Progenitor cell of endocrine pancreas (in vitro differentiated cells): ENCODE results near the gene ARID1B. TPM values are rescaled to one million over a fixed set of nuclear protein-coding genes. Genes with fewer than 3 reads are reported as not detected.

Source experiments
- DNase-seq: peaks from one replicate; pipeline ENCODE4 v3.0.0; 2021; ENCODE audit warnings: low spot score; ENCODE audit not compliant: unreplicated experiment
- H3K27ac Mint-ChIP-seq: 2 replicates; pipeline ENCODE4 v1.8.0; 2021; ENCODE audit warnings: mild to moderate bottlenecking, moderate library complexity, mixed read lengths
- H3K27me3 Mint-ChIP-seq: 2 replicates; pipeline ENCODE4 v1.8.0; 2021; ENCODE audit warnings: mixed read lengths
- H3K36me3 Mint-ChIP-seq: 2 replicates; pipeline ENCODE4 v1.8.0; 2022; ENCODE audit warnings: mixed read lengths; ENCODE audit not compliant: insufficient read depth
- H3K4me1 Mint-ChIP-seq: 2 replicates; pipeline ENCODE4 v1.8.0; 2021; ENCODE audit warnings: low read depth, mixed read lengths
- H3K4me3 Mint-ChIP-seq: 2 replicates; pipeline ENCODE4 v1.8.0; 2021; ENCODE audit warnings: low read depth, mild to moderate bottlenecking, moderate library complexity, mixed read lengths
- H3K9me3 Mint-ChIP-seq: 2 replicates; pipeline ENCODE4 v1.8.0; 2021; ENCODE audit warnings: low read depth, mixed read lengths
- CTCF ChIP-seq: fragments of 200-600 bp; sonication (generic); IDR thresholded peaks from one replicate; pipeline ENCODE4 v1.5.0; 2021; ENCODE audit warnings: antibody characterized with exemption, mild to moderate bottlenecking; ENCODE audit not compliant: unreplicated experiment
- total RNA-seq: library from RNA; stranded (reverse); gene quantifications from 2 replicates; pipeline ENCODE4 v1.2.1, GENCODE V29; 2021

ARID1B gene
- total RNA-seq, 1 donor from 2014 or later, result 152 TPM

GRCh38 chr6:157209865-157210530 lies 432.8 kb downstream of the ARID1B start:
- no peaks in the 10 kb centered on the region for H3K27me3 Mint-ChIP-seq
- no peak for DNase-seq
- peaks cover 27% of the 10 kb centered on the region for H3K36me3 Mint-ChIP-seq
- no peaks in the 10 kb centered on the region for H3K9me3 Mint-ChIP-seq
- TF ChIP-seq CTCF, result no peak
- peak overlapping the region; percentile 17 for H3K27ac Mint-ChIP-seq
- peaks cover 22% of the 10 kb centered on the region for H3K4me1 Mint-ChIP-seq
- H3K4me3 Mint-ChIP-seq, result no peak overlapping the region

GRCh38 chr6:157210954-157211353 lies 433.8 kb downstream of the ARID1B start:
- no peak for DNase-seq
- Mint-ChIP-seq H3K27me3 (no peaks in the 10 kb centered on the region), H3K4me3 (no peak overlapping the region), H3K4me1 (peaks cover 14% of the 10 kb centered on the region), H3K9me3 (no peaks in the 10 kb centered on the region), H3K36me3 (peaks cover 19% of the 10 kb centered on the region), H3K27ac (peak overlapping the region; percentile 55)
- TF ChIP-seq CTCF, result no peak

GRCh38 chr6:157211603-157212455 lies 434.7 kb downstream of the ARID1B start:
- TF ChIP-seq CTCF, result no peak

GRCh38 chr6:157213426-157213825 lies 436.2 kb downstream of the ARID1B start:
- Mint-ChIP-seq H3K4me1 (peaks cover 14% of the 10 kb centered on the region), H3K4me3 (no peak overlapping the region), H3K36me3 (peaks cover 2% of the 10 kb centered on the region), H3K9me3 (no peaks in the 10 kb centered on the region), H3K27me3 (no peaks in the 10 kb centered on the region), H3K27ac (no peak overlapping the region)
- no peak for DNase-seq
- TF ChIP-seq CTCF, result no peak

More at GRCh38 chr6:157211603-157212455, 434.7 kb downstream of the ARID1B start:
- Mint-ChIP-seq H3K9me3 (no peaks in the 10 kb centered on the region), H3K27ac (no peak overlapping the region), H3K27me3 (no peaks in the 10 kb centered on the region), H3K4me3 (no peak overlapping the region), H3K4me1 (peaks cover 14% of the 10 kb centered on the region), H3K36me3 (peaks cover 11% of the 10 kb centered on the region)
- DNase-seq, result no peak

GRCh38 chr6:157213907-157214565 lies 436.9 kb downstream of the ARID1B start:
- no peak for TF ChIP-seq CTCF
- Mint-ChIP-seq H3K27me3 (no peaks in the 10 kb centered on the region), H3K4me1 (peaks cover 14% of the 10 kb centered on the region), H3K36me3 (peaks cover 2% of the 10 kb centered on the region), H3K27ac (no peak overlapping the region), H3K4me3 (no peak overlapping the region), H3K9me3 (no peaks in the 10 kb centered on the region)
- DNase-seq, result no peak
